NCI-H1105 treated with DMSO at 0.1 percent for 48 hours (cell line): ENCODE data around the gene SORL1-AS1.
"Not testable (repeated sequence)": the region's sequence is repeated elsewhere in the genome, so short reads cannot be mapped to it uniquely, and the experiment has no call there.

ENCODE experiments used
- DNase-seq: peaks from one replicate; lab custom pipeline; 2025; lab: John Stamatoyannopoulos, UW

Gene SORL1-AS1

GRCh38 chr11:121427400-121427744 lies 25.4 kb downstream of the SORL1-AS1 start:
- no peak for DNase-seq

DNA sequence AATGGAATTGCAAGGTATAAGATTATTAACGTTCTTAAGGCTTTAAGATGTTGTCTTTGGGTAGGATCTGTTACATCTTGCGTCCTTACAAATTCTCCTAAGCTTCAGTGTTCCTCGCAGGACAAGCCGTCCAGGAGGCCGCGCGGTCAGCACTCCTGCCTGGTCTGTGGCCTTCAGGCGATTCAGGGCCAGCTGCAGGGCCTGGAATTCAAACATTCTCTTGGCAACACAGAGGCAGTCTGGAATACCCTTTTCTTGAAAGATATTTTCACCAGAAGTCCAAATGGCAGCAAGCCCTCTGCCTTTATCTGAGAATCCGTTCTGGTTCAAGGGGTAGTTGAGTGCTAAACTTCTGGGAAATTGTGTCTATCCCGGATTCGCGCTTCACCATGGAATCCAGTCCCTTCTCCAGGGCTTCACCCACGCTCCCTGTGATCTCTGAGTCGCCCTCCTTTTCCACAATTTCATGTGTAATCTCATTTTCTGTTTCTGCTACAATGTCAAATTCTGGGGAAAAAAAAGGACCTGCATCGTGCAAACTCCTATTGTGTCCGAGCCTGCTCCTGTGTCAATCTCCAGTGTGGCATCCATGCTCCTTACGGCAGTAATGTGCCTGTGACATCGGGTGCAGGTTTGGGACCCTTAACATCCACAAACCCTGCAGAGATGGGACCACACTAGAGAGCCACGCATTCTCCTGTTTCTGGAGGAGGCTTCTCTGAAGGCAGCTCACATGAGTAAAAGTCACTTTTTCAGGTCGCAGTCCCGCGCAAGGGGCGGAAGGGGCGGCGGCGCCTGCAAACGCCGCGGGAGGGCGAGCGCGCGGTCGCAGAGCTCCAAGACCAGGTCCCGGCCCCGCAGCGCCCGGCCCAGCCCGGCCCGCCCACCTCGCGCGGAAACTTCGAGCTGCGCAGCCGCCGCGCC lies 26.0 kb downstream of the SORL1-AS1 start:
- peak; percentile 27 for DNase-seq

DNA sequence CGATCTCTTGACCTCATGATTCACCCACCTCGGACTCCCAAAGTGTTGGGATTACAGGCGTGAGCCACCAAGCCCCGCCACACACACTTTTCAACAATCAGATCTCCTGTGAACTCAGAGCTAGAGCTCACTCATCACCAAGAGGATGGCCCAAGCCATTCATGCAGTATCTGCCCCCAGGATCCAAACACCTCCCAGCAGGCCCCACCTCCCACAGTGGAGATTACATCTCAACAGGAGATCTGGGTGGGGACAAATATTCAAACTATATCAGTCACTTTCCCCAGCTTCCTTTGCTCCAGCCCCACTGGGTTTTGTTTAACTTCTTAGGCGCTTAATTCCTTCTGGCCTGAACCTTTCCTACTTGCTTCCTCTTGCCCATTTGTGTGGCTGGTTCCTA lies 26.9 kb downstream of the SORL1-AS1 start:
- no peak for DNase-seq

GRCh38 chr11:121422675-121423074 lies 30.1 kb downstream of the SORL1-AS1 start:
- DNase-seq = no peak

DNA sequence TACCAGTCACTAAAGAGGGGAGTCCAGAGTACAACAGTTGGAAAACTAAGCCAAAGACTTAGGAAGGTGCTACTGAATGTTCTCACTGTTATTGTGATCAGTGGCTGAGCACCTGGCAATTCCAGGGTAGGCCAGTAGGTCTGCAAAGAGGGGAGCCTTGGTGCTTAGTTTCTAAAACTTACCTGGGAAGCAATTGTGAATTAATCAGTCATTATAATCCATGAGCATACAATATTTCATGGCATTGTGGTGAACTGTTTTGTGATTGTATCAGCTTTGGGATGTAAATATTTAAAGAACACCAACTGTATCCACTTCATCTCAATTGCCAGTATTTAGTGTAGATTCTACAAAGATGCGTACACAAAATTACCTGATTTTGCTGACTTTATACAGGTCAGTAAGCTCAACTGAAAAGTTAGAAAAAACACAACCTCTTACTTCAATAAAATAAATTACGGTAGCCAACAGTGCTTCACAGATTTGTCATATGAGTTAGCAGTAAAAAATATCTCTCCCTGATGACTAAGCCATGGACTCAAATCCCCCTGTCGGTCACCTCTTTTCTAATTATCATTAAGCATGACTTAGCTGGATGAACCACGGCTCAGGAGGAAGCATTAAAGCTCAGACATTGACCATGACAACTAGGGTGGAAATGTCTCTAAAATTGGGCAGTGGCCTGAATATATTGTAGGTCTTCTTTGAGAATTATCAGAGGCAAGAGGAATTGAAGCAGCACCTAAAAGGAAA lies 31.4 kb downstream of the SORL1-AS1 start:
- no peak for DNase-seq

GRCh38 chr11:121420398-121420797 lies 32.4 kb downstream of the SORL1-AS1 start:
- no peak for DNase-seq

DNA sequence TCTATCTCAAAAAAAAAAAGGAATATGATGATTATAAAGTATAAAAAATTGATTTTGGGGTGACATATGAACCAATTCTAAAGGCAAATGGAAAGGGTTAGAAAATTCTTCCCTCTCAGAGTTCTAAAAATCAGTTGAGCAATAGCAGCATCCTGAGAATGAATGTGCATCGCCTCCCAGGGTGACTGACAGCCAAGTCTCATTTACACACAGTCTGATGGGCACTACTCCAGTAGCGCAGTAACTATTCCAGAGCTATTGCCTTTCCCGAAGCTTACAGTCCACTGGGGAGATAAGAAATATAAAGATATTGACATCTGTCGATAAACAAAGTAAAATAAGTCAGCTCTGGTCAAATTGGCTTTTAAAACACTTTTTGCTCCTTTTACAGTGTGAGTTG lies 32.9 kb downstream of the SORL1-AS1 start:
- no peak for DNase-seq

GRCh38 chr11:121418625-121419114 lies 34.1 kb downstream of the SORL1-AS1 start:
- no peak for DNase-seq

- DNase-seq = no peak
Observed at GRCh38 chr11:121417607-121418006, 35.2 kb downstream of the SORL1-AS1 start.

DNA sequence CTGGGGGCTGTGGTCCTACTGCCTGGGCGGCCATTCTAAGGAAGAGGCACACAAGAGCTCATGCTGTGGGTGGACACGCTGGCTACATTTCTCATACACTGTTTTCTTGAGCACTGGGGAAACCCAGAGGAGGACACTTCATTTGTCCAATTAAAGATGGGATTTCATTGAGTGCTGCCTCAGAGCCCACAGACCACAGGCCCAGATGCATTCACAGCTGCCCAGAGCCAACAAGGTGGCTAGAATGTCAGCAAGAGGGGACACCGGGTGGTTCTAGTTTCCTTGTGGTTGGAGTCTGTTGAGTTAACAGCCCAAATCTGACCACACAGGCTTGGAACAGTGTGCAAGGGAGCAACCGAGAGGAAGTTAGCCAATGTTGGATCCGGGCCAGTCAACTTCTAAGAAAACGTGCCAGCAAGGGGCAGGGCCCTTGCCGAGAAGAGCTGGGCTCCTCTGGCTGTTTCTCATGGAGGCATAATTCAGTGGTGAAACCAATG lies 35.7 kb downstream of the SORL1-AS1 start:
- peak; percentile 47 for DNase-seq

GRCh38 chr11:121415856-121416255 lies 36.9 kb downstream of the SORL1-AS1 start:
- DNase-seq = no peak

GRCh38 chr11:121414141-121414913 lies 38.4 kb downstream of the SORL1-AS1 start:
- no peak for DNase-seq

GRCh38 chr11:121412711-121413415 lies 39.9 kb downstream of the SORL1-AS1 start:
- DNase-seq = no peak

- DNase-seq = no peak
Observed at GRCh38 chr11:121412000-121412587, 40.7 kb downstream of the SORL1-AS1 start.

DNA sequence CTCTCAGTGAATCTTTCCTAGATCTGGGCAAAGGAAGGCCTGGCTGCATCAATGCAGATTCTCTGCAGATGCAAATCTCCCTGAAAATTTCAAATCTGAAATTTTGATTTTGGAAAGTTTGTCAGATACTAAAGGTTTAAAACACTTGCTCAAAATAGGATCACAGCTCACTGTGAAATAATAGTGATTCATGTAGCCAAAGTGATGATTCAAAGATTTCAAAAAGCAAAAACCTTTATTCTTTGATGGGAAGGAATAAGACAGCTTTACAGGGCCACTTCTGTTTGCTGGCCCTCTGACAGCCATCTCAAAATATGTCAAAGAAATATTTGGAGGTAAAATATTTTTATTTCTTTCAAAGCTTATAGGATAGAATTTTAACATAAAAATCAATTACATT lies 41.4 kb downstream of the SORL1-AS1 start:
- not testable (repeated sequence) for DNase-seq

DNA sequence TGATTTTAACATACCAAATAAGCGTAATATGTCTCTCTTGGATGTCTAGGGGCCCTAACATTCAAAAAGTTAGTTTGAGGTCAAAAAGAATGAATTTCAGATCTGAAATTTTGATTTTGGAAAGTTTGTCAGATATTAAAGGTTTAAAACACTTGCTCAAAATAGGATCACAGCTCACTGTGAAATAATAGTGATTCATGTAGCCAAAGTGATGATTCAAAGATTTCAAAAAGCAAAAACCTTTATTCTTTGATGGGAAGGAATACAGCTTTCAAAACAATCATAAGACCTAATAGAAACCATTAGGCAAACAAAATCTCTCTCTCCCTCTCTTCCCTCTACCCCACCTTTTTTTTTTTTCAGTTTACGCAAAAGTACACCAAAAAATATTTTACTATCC lies 42.7 kb downstream of the SORL1-AS1 start:
- not testable (repeated sequence) for DNase-seq

DNA sequence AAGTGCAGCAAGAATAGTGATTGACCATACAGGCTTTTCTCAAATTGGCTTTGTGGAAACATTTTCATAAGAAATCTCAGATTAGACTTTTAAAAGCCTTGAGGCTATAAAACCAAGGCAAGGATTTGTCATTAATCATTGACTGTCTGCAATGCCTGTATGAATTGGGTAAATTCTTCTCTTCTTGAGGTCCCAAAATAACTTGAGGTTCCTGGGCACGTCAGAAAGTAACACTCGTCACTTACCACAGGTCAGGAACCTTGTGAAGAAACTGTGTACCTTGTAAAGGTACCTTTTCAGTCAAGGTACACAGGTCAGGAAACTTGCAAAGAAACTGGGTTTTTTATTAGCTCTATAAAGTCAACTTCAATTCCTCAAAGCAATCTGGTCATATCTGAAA lies 43.9 kb downstream of the SORL1-AS1 start:
- DNase-seq = no peak

DNA sequence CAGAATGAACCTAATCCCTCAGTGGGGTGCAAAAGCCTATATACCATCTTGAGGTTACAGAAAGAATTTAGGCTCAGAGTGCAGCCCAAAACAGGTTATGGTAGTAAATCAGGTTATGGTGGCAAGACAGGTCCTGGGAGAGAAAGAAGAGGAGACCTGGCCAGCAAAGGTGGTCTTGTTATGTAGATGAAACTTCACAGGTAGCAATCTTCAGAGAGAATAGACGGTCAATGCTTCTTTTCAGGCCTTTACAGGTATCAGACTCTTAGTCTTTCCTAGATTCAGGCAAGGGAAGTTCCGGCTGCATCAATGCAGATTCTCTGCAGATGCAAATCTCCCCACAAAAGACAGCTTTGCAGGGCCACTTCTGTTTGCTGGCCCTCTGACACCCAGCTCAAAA lies 46.5 kb downstream of the SORL1-AS1 start:
- no peak for DNase-seq

DNA sequence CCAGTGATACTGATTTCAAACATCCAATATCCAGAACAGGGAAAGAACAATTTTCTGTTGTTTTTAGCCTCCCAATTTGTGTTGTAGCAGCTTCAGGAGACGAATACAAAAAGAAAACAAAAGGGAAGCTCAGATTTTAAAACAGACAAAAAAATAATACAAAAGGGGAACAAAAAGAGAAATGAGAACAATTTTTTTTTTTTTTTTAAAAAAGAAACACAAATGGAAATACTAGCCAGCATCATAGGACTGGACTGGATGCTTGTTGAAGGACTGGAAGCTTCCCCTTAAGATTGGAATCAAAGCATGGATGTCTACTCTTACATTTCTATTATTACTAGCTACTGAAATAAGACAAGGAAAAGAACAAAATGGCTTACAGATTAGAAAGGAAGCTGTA lies 47.1 kb downstream of the SORL1-AS1 start:
- DNase-seq = no peak

- DNase-seq = no peak
Observed at GRCh38 chr11:121394785-121395184, 58.0 kb downstream of the SORL1-AS1 start.

GRCh38 chr11:121393855-121394254 lies 58.9 kb downstream of the SORL1-AS1 start:
- no peak for DNase-seq
